ENCODE data around the gene FAM210B. TPM values are rescaled to one million over a fixed set of nuclear protein-coding genes. Genes with fewer than 3 reads are reported as not detected.

Gene FAM210B
- total and polyA plus RNA-seq, 12 donors: 74.9 to 207 (median 128) TPM

GRCh38 chr20:56322681-56323080 lies 36.1 kb upstream of the FAM210B start:
- Histone ChIP-seq H3K27me3 (no peaks in the 10 kb centered on the region), H3K27ac (no peak overlapping the region), H3K4me1 (replicated peaks in 1 of 2) (no peaks in the 10 kb centered on the region), H3K4me3 (no peak overlapping the region), H3K36me3 (replicated peaks in 1 of 2) (no peaks in the 10 kb centered on the region), H3K9me3 (replicated peaks in 1 of 3) (no peaks in the 10 kb centered on the region)
- DNase-seq: no peak
- 29 to 39% (median 32%) methylated on average over 4 of the region's 4 CpGs for WGBS, 4 donors
- no peak for TF ChIP-seq CTCF (IDR thresholded peaks at IDR 0.05)
- no peak for TF ChIP-seq POLR2A (IDR thresholded peaks at IDR 0.05)
- intact Hi-C loops (cut with DNase I): no loop called here

- no peaks in the 10 kb centered on the region for H3K36me3 ChIP-seq (replicated peaks in 1 of 2)
- TF ChIP-seq CTCF (IDR thresholded peaks at IDR 0.05) (no peak), POLR2A (IDR thresholded peaks at IDR 0.05) (no peak)
- intact Hi-C loops (cut with DNase I): no loop called here
These were observed 35.6 kb upstream of the FAM210B start for GRCh38 chr20:56323206-56323605.

GRCh38 chr20:56323656-56324055 lies 35.1 kb upstream of the FAM210B start:
- no peak overlapping the region for H3K4me3 ChIP-seq
- H3K4me1 ChIP-seq (replicated peaks in 1 of 2): no peaks in the 10 kb centered on the region
- no peak overlapping the region for H3K27ac ChIP-seq
- H3K27me3 ChIP-seq: no peaks in the 10 kb centered on the region
- TF ChIP-seq POLR2A (IDR thresholded peaks at IDR 0.05) (no peak), CTCF (IDR thresholded peaks at IDR 0.05) (no peak)
- H3K36me3 ChIP-seq (replicated peaks in 1 of 2): no peaks in the 10 kb centered on the region
- 59 to 77% (median 69%) methylated on average over 3 to 6 of the region's 6 CpGs for WGBS, 4 donors
- DNase-seq: no peak
- H3K9me3 ChIP-seq (replicated peaks in 1 of 3): no peaks in the 10 kb centered on the region
- intact Hi-C loops (cut with DNase I): no loop called here

More at GRCh38 chr20:56323206-56323605, 35.6 kb upstream of the FAM210B start:
- H3K27me3 ChIP-seq: no peaks in the 10 kb centered on the region
- H3K27ac ChIP-seq: no peak overlapping the region
- H3K9me3 ChIP-seq (replicated peaks in 1 of 3): no peaks in the 10 kb centered on the region
- no peaks in the 10 kb centered on the region for H3K4me1 ChIP-seq (replicated peaks in 1 of 2)
- 21 to 35% (median 30%) methylated on average over 2 of the region's 2 CpGs for WGBS, 4 donors
- DNase-seq: no peak
- no peak overlapping the region for H3K4me3 ChIP-seq

- no peaks in the 10 kb centered on the region for H3K9me3 ChIP-seq (replicated peaks in 1 of 3)
- TF ChIP-seq POLR2A (IDR thresholded peaks at IDR 0.05): no peak
- no peak for TF ChIP-seq CTCF (IDR thresholded peaks at IDR 0.05)
- no peaks in the 10 kb centered on the region for H3K4me1 ChIP-seq (replicated peaks in 1 of 2)
- no peaks in the 10 kb centered on the region for H3K27me3 ChIP-seq
- H3K36me3 ChIP-seq (replicated peaks in 1 of 2): no peaks in the 10 kb centered on the region
- H3K4me3 ChIP-seq: no peak overlapping the region
- no peak for DNase-seq
- H3K27ac ChIP-seq: no peak overlapping the region
- intact Hi-C loops (cut with DNase I): no loop called here
These were observed 34.0 kb upstream of the FAM210B start for GRCh38 chr20:56324806-56325205.
